HepG2 (cell line): ENCODE measurements around the gene TRANK1. TPM values are rescaled to one million over a fixed set of nuclear protein-coding genes. Genes with fewer than 3 reads are reported as not detected.

Experiments
- AHDC1 ChIP-seq: sonication (generic); formaldehyde crosslinking; IDR thresholded peaks from 2 replicates; pipeline ENCODE4 v1.5.1; 2020; ENCODE audit warnings: mild to moderate bottlenecking, missing genetic modification reagents, borderline replicate concordance
- EED ChIP-seq: sonication (generic); formaldehyde crosslinking; IDR thresholded peaks from 2 replicates; pipeline ENCODE4 v1.5.0; 2020; ENCODE audit warnings: mild to moderate bottlenecking, missing genetic modification reagents
- HNRNPL ChIP-seq: fragments of 200-400 bp; formaldehyde crosslinking; IDR thresholded peaks from 2 replicates; pipeline ENCODE4 v1.6.1; 2017; ENCODE audit warnings: mild to moderate bottlenecking, low read depth, low read length
- KAT8 ChIP-seq: IDR thresholded peaks from 2 replicates; pipeline ENCODE4 v1.6.1; 2016; ENCODE audit warnings: missing genetic modification reagents, missing compliant biosample characterization
- LCORL ChIP-seq, 2 experiments: fragments of 450-650 bp in 1 of 2; sonication (generic) in 1 of 2; formaldehyde crosslinking in 1 of 2; IDR thresholded peaks; 2 replicates each; pipeline versions ENCODE4 v1.5.0 to v1.6.1; 2017 to 2020; ENCODE audit warnings: antibody characterized with exemption in 1 of 2, missing genetic modification reagents in 1 of 2
- MATR3 ChIP-seq: sonication (generic); formaldehyde crosslinking; IDR thresholded peaks from 2 replicates; pipeline ENCODE4 v1.4.0; 2020; ENCODE audit warnings: missing genetic modification reagents
- MAX ChIP-seq: IDR thresholded peaks from 2 replicates; pipeline ENCODE4 v1.6.1; 2012; ENCODE audit warnings: inconsistent platforms
- NFYC ChIP-seq: IDR thresholded peaks from 2 replicates; pipeline ENCODE4 v1.6.1; 2016; ENCODE audit warnings: missing genetic modification reagents, missing compliant biosample characterization
- NR3C1 ChIP-seq: sonication (generic); formaldehyde crosslinking; IDR thresholded peaks from 2 replicates; pipeline ENCODE4 v1.4.0; 2020; ENCODE audit warnings: missing genetic modification reagents
- PHF8 ChIP-seq: sonication (generic); formaldehyde crosslinking; IDR thresholded peaks from 2 replicates; pipeline ENCODE4 v1.5.0; 2020; ENCODE audit warnings: missing genetic modification reagents
- RARG ChIP-seq: sonication (generic); formaldehyde crosslinking; IDR thresholded peaks from 2 replicates; pipeline ENCODE4 v1.4.0; 2020; ENCODE audit warnings: low read depth, mild to moderate bottlenecking, missing genetic modification reagents
- RFX5 ChIP-seq: IDR thresholded peaks from 2 replicates; pipeline ENCODE4 v1.6.1; 2011; ENCODE audit warnings: low read depth, low read length, improper control_type of control experiment
- SATB2 ChIP-seq: sonication (generic); formaldehyde crosslinking; IDR thresholded peaks from 2 replicates; pipeline ENCODE4 v1.5.0; 2020; ENCODE audit warnings: missing genetic modification reagents
- SETDB1 ChIP-seq: sonication (generic); formaldehyde crosslinking; IDR thresholded peaks from 2 replicates; pipeline ENCODE4 v1.5.1; 2020; ENCODE audit warnings: missing genetic modification reagents, mild to moderate bottlenecking, borderline replicate concordance
- ZNF12 ChIP-seq: sonication (generic); formaldehyde crosslinking; IDR thresholded peaks from 2 replicates; pipeline ENCODE4 v1.5.0; 2020; ENCODE audit warnings: missing genetic modification reagents
- ZNF253 ChIP-seq: sonication (generic); formaldehyde crosslinking; IDR thresholded peaks from 2 replicates; pipeline ENCODE4 v1.8.0; 2022; ENCODE audit warnings: mild to moderate bottlenecking, missing genetic modification reagents, borderline replicate concordance
- ZNF256 ChIP-seq: sonication (generic); formaldehyde crosslinking; conservative IDR thresholded peaks from 2 replicates; pipeline ENCODE4 v1.4.0; 2020; ENCODE audit warnings: missing genetic modification reagents
- ZNF274 ChIP-seq: sonication (generic); formaldehyde crosslinking; IDR thresholded peaks from 2 replicates; pipeline ENCODE4 v1.5.1; 2020; ENCODE audit warnings: mild to moderate bottlenecking, missing genetic modification reagents
- ZNF317 ChIP-seq: sonication (generic); formaldehyde crosslinking; IDR thresholded peaks from 2 replicates; pipeline ENCODE4 v1.5.0; 2020; ENCODE audit warnings: mild to moderate bottlenecking, missing genetic modification reagents
- ZNF691 ChIP-seq: sonication (generic); formaldehyde crosslinking; IDR thresholded peaks from 2 replicates; pipeline ENCODE4 v1.4.0; 2020; ENCODE audit warnings: missing genetic modification reagents, low read depth, mild to moderate bottlenecking, borderline replicate concordance
- ZNF800 ChIP-seq: sonication (generic); formaldehyde crosslinking; IDR thresholded peaks from 2 replicates; pipeline ENCODE4 v1.4.0; 2020; ENCODE audit warnings: missing genetic modification reagents
- polyA plus RNA-seq, 8 experiments: library from polyadenylated mRNA; depleted of rRNA in 3 of 8; stranded (reverse) in 7 of 8; unstranded in 1 of 8; fragments of >200 nt; fragmentation: Illumina TruSeq in 4 of 8; extraction: Trizol in 4 of 8; gene quantifications; 2 replicates each; pipeline versions ENCODE4 v1.2.1 to v1.2.3, GENCODE V29; 2011 to 2016; ENCODE audit warnings: low read depth in 4 of 8, missing spikeins in 1 of 8, mixed read lengths in 1 of 8; ENCODE audit not compliant: insufficient read depth in 1 of 8
- total RNA-seq, 5 experiments: library from RNA; depleted of rRNA; stranded (reverse); fragments of >200 nt; fragmentation: Illumina TruSeq; extraction: Trizol; gene quantifications; 2 replicates each; pipeline ENCODE4 v1.2.3, GENCODE V29; 2016; ENCODE audit warnings: low read depth in 1 of 5

The TRANK1 gene
- total and polyA plus RNA-seq, 2 of the 13 experiments (the other 11 are each of a cell fraction or from before 2014, with no cell fraction given): 0.13 to 0.32 TPM

GRCh38 chr3:36993326-36994283 lies 48.8 kb upstream of the TRANK1 start, which contains the start of gene MLH1 (continued):
- TF ChIP-seq AHDC1 (CRISPR knock-in tag) (no peak), NFYC (CRISPR knock-in tag) (peak; percentile 96), ZNF274 (CRISPR knock-in tag) (no peak), ZNF800 (CRISPR knock-in tag) (no peak), HNRNPL (peak; percentile 65; the same call in 1 of the 2 replicates), MAX (peak; percentile 91), ZNF691 (no peak; the same call in 1 of the 2 replicates), ZNF256 (CRISPR knock-in tag) (0 out of 2 replicates have a peak, but pooled peaks have one; percentile 40), SATB2 (CRISPR knock-in tag) (peak; percentile 31; the same call in 1 of the 2 replicates), ZNF12 (CRISPR knock-in tag) (no peak), NR3C1 (CRISPR knock-in tag) (no peak), PHF8 (CRISPR knock-in tag) (peak; percentile 59), RARG (CRISPR knock-in tag) (no peak), SETDB1 (CRISPR knock-in tag) (no peak), EED (CRISPR knock-in tag) (no peak; the same call in 1 of the 2 replicates), KAT8 (CRISPR knock-in tag) (peak; percentile 86), ZNF317 (CRISPR knock-in tag) (no peak), MATR3 (CRISPR knock-in tag) (no peak), LCORL (IDR thresholded peaks at IDR 0.05) (no peak), LCORL (CRISPR knock-in tag; IDR thresholded peaks at IDR 0.05) (peak; percentile 19; the same call in 1 of the 2 replicates), ZNF253 (CRISPR knock-in tag) (peak; percentile 81; the same call in 1 of the 2 replicates), RFX5 (peak; percentile 33; the same call in 1 of the 2 replicates)
